Transverse colon (tissue), 4 donors: ENCODE results near the gene ATP13A1. TPM values are rescaled to one million over a fixed set of nuclear protein-coding genes. Genes with fewer than 3 reads are reported as not detected.

ENCODE experiments used
- DNase-seq: peaks from one replicate; pipeline ENCODE4 v3.0.0-alpha.2; 2019
- H3K27ac ChIP-seq, 4 donors: fragments of 200-600 bp; sonication (generic); 2 replicates each; pipeline ENCODE4 v1.5.1; 2016 to 2018; ENCODE audit warnings: inconsistent platforms in 4 of 4
- H3K27me3 ChIP-seq: fragments of 200-600 bp; sonication (generic); 2 replicates; pipeline ENCODE4 v1.5.1; 2017; ENCODE audit warnings: inconsistent platforms
- H3K36me3 ChIP-seq, 4 donors: fragments of 200-600 bp; sonication (generic); 2 replicates each; pipeline ENCODE4 v1.5.1; 2017 to 2019; ENCODE audit warnings: inconsistent platforms in 4 of 4
- H3K4me1 ChIP-seq, 4 donors: fragments of 200-600 bp; sonication (generic); 2 replicates each; pipeline ENCODE4 v1.5.1; 2017 to 2020; ENCODE audit warnings: inconsistent platforms in 4 of 4
- H3K4me3 ChIP-seq, 4 donors: fragments of 200-600 bp; sonication (generic); 1 replicate in 1 of 4; 2 replicates in 3 of 4; pipeline versions ENCODE4 v1.5.1 to v1.6.1; 2017 to 2019; ENCODE audit warnings: inconsistent platforms in 4 of 4
- H3K9me3 ChIP-seq, 2 donors: fragments of 200-600 bp; sonication (generic); 2 replicates each; pipeline ENCODE4 v1.5.1; 2017 to 2019; ENCODE audit warnings: inconsistent platforms in 2 of 2
- CTCF ChIP-seq, 5 experiments: fragments of 200-600 bp in 3 of 5; fragments of 450-650 bp in 2 of 5; sonication (generic) in 3 of 5; IDR thresholded peaks; 1 replicate in 2 of 5; 2 replicates in 3 of 5; pipeline ENCODE4 v1.5.1; 2016 to 2017; ENCODE audit warnings: antibody characterized with exemption in 5 of 5, inconsistent platforms in 3 of 5, mild to moderate bottlenecking in 2 of 5, moderate library complexity in 1 of 5
- EP300 ChIP-seq: sonication (generic); formaldehyde crosslinking; IDR thresholded peaks from one replicate; pipeline ENCODE4 v1.6.1; 2017; ENCODE audit warnings: antibody characterized with exemption, low read depth
- POLR2A ChIP-seq: fragments of 450-650 bp; IDR thresholded peaks from one replicate; pipeline ENCODE4 v1.6.1; 2016; ENCODE audit warnings: antibody characterized with exemption, mild to moderate bottlenecking, moderate library complexity
- POLR2AphosphoS5 ChIP-seq, 3 donors: sonication (generic); formaldehyde crosslinking; IDR thresholded peaks; one replicate each; pipeline ENCODE4 v1.6.1; 2016; ENCODE audit warnings: antibody characterized with exemption in 3 of 3
- WGBS, 2 donors: methylation state at CpG; one replicate each; pipeline ENCODE4 v1.1.5; 2018; ENCODE audit warnings: low coverage in 1 of 2; 5-methylcytosine and 5-hydroxymethylcytosine counted together
- in situ Hi-C, 4 donors: fragments of 200-750 bp; cut with MboI; loops; one replicate each; pipeline versions ENCODE4 v1.15.0 to v1.15.1; 2017; ENCODE audit warnings: low sequenced_read_pairs in 3 of 4, low pct_ligation_motif_present in 1 of 4, low pct_unique_long_range_greater_than_20kb in 1 of 4
- intact Hi-C: fragments of 100-400 bp; cut with DNase I; formaldehyde crosslinking; loops from one replicate; pipeline ENCODE4 v1.15.1; 2023; ENCODE audit warnings: low total_unique reads
- total RNA-seq, 4 donors: library from RNA; depleted of rRNA; stranded (reverse); fragments of >200 nt; gene quantifications; one replicate each; pipeline ENCODE4 v1.1.0, GENCODE V29; 2016

Gene ATP13A1
- 100 to 1,000 TPM; 112 to 929 (median 402) TPM for total RNA-seq

GRCh38 chr19:19663256-19664120, at the start of gene ATP13A1:
ATP13A1 (minus strand) TSS chr19:19663676; CDS start chr19:19663666, 10 bp downstream.
- peak; percentile 96 for DNase-seq
- peaks cover 0 to 11% (median 5%) of the 10 kb centered on the region in 4 donors for H3K36me3 ChIP-seq
- TF ChIP-seq POLR2A (peak; percentile 69), CTCF (IDR thresholded peaks at IDR 0.05) (peak in 1 of 5 experiments; percentile 13), POLR2AphosphoS5 (IDR thresholded peaks at IDR 0.05) (peak; percentile 33 to 79 (median 76)), EP300 (peak; percentile 59)
- H3K27me3 ChIP-seq, result no peaks in the 10 kb centered on the region
- H3K9me3 ChIP-seq, result no peaks in the 10 kb centered on the region
- peak within 1 kb of the TSS; percentile 65 to 94 (median 80) for H3K4me3 ChIP-seq
- peaks cover 7 to 24% (median 14%) of the 10 kb centered on the region in 4 donors for H3K4me1 ChIP-seq
- 0% methylated on average over 5 to 44 of the region's 85 CpGs for WGBS, 2 donors
- in situ Hi-C loops (no loop called here), intact Hi-C loops (no loop called here)
- peak within 1 kb of the TSS; percentile 86 to 98 (median 90) for H3K27ac ChIP-seq

- no peak for DNase-seq
- TF ChIP-seq POLR2A (no peak), CTCF (IDR thresholded peaks at IDR 0.05) (no peak), POLR2AphosphoS5 (IDR thresholded peaks at IDR 0.05) (no peak), EP300 (no peak)
- 95 to 97% methylated on average over 10 of the region's 10 CpGs for WGBS, 2 donors
- Histone ChIP-seq H3K27me3 (no peaks in the 10 kb centered on the region), H3K4me3 (no peak overlapping the region), H3K36me3 (peaks cover 0 to 79% (median 38%) of the 10 kb centered on the region in 4 donors), H3K27ac (no peak overlapping the region), H3K9me3 (peaks cover 99 to 100% of the 10 kb centered on the region in 2 donors), H3K4me1 (no peaks in the 10 kb centered on the region)
- in situ Hi-C loops (no loop called here), intact Hi-C loops (no loop called here)
These were observed 48.7 kb upstream of the ATP13A1 start for GRCh38 chr19:19711934-19712828.

GRCh38 chr19:19711306-19711933, 47.9 kb upstream of the ATP13A1 start:
- in situ Hi-C loops, result no loop called here

More at GRCh38 chr19:19711306-19711933, 47.9 kb upstream of the ATP13A1 start:
- H3K4me3 ChIP-seq, result no peak overlapping the region
- intact Hi-C loops, result no loop called here
- DNase-seq, result no peak
- no peak for TF ChIP-seq EP300
- TF ChIP-seq CTCF (IDR thresholded peaks at IDR 0.05), result no peak
- H3K4me1 ChIP-seq, result no peaks in the 10 kb centered on the region
- H3K9me3 ChIP-seq, result peaks cover 98 to 100% of the 10 kb centered on the region in 2 donors
- no peaks in the 10 kb centered on the region for H3K27me3 ChIP-seq
- peaks cover 0 to 71% (median 35%) of the 10 kb centered on the region in 4 donors for H3K36me3 ChIP-seq
- WGBS, 2 donors, result 97% methylated on average over 9 to 14 of the region's 14 CpGs
- no peak overlapping the region for H3K27ac ChIP-seq
